ENCODE data around the gene ARMC8.

- no peak for TF ChIP-seq POLR2AphosphoS5 (IDR thresholded peaks at IDR 0.05)
- no peak for TF ChIP-seq POLR2A (IDR thresholded peaks at IDR 0.05)
- no peak for TF ChIP-seq CTCF (IDR thresholded peaks at IDR 0.05 in 8 of 11, conservative IDR thresholded peaks at IDR 0.05 in 3 of 11)
Measured at GRCh38 chr3:138256022-138256421, 68.9 kb downstream of the ARMC8 start.

All from spleen (tissue), 7 donors.